Myometrial cell (primary cell): ENCODE data around the gene DENR. TPM values are rescaled to one million over a fixed set of nuclear protein-coding genes. Genes with fewer than 3 reads are reported as not detected.

ENCODE experiments used
- total RNA-seq: library from RNA; depleted of rRNA; stranded (reverse); fragments of >200 nt; gene quantifications from 2 replicates; pipeline ENCODE4 v1.2.3, GENCODE V29; 2015

Gene DENR, protein sequence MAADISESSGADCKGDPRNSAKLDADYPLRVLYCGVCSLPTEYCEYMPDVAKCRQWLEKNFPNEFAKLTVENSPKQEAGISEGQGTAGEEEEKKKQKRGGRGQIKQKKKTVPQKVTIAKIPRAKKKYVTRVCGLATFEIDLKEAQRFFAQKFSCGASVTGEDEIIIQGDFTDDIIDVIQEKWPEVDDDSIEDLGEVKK
- total RNA-seq, result 28.8 and 42.5 TPM in 2 replicates

DNA sequence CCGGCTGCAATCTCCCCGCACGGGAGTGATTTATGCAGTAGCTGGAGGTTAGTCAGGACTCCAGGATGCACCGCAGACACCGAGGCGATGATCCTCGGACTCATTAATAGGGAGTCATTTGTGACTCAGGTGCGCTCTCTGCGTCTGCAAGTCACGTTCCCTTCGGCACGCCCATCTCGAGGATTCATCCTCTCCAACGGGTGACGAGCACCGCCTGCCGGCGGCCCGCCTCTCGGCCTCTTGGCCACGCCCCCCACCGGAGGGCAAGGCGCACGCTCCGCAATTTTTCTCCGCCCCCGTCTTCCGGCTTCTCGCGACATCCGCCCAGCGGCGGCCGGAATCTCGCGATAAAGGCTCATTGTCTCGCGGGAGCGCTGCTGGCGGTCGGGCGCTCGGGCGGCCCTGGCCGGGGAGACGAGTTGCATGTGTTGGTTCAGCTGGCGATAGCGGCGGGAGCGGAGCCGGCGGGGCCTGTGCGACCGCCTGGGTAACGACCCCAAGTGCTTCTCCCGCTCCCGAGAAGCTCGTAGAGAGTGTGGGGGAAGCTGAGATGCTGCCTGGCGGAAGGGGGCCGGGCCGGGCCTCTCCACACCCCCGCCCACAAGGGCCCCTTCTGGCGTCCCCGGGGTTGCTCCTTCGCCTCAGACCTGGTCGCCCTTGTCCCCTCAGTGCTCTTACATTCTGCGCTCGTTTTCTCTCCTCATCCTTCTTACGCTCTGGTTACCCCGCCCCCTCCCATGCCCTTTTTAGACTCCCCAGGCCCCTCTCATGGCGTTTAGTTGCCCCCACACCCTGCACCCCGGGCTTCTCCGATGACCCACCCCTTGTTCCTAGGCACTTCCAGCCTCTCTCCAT, at the start of gene DENR:
TSS of gene DENR (plus strand) at position 361 of the 855 bp plus-strand sequence. CDS start 878 bp downstream, outside the sequence.

DNA sequence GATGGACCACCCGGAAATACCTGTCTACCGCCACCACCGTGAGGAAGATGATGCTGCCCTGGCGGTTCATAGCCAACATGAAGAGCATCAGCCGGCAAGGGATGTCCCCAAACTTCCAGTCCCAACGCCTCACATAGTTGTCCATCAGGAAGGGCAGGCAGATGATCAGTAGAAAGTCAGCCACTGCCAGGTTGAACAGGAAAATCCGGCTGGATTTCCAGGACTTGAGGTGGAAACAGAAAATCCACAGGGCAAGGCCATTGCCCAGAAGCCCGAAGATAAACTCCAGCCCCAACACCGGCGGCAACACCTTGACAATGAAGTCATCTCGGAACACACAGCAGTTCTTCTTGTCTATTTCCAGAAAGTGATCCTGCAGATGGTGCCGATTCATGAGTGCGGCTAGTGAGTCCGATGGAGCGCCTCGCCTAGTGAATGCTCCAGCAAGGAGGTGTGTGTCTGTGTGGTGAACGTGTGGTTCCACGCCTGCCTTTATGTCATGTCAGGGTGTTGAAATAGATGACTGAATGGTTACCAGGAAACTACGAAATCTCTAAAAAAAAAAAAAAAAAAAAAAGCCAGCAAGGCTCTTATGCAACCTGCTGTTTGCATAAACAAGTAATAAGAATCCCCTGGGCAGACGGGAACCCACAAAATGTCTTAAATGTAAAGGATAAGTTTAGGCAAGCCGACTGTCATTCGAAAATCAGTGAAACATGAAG, 49.6 kb upstream of the DENR start, which contains the start of gene HCAR2:
TSS of gene HCAR2 (minus strand) at position 468 of the 722 bp plus-strand sequence. CDS start at position 394, 74 bp downstream.

DNA sequence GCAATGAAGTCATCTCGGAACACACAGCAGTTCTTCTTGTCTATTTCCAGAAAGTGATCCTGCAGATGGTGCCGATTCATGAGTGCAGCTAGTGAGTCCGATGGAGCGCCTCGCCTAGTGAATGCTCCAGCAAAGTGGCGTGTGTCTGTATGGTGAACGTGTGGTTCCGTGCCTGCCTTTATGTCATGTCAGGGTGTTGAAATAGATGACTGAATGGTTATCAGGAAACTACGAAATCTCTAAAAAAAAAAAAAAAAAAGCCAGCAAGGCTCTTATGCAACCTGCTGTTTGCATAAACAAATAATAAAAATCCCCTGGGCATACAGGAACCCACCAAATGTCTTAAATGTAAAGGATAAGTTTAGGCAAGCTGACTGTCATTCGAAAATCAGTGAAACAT, 36.0 kb upstream of the DENR start, which contains the start of gene HCAR3:
TSS of gene HCAR3 (minus strand) at position 154 of the 400 bp plus-strand sequence. CDS start at position 80, 74 bp downstream.

DNA sequence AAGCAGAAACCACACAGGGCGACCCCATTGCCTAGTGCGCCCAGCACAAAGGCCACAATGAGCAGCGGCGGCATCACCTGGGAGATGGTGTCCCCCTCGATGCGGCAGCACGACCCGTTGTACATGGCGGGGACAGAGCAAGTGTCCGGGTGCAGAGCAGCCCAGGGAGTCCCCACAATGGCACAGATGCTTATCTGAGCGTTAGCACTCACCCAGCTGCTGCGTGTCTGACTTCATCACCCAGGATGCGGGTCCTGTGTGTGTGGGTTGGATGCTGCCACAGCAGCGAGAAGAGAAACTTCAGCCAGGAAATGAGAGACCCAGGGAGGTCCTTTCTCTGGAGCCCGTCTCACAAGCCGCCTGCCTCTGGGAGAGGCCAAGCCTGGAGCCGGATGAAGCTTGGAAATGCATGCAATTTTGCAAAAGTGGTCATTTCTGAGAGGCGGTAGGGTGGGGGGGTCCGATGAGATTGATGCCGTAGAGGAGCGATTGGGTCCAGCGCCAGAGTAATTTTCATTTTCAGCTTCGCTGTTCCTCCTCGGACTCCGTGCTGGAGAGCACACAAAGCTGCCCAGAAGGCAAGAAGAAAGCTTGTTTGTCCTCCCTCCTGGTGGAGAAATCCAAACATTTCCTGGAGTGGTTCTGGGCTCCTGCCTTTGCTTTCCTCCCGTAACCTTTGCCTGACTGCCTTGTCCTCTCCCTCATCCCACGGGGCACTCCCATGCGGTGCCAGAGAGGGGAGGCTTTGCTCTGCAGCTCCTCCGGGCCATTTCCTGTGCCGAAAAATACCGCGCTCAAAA, 22.2 kb upstream of the DENR start, which contains the start of gene HCAR1:
TSS of gene HCAR1 (minus strand) at position 630 of the 800 bp plus-strand sequence. CDS start at position 125, 505 bp downstream.

Other genes with a start within 250 kb of the DENR start
- 16.7 and 30.1 TPM in 2 replicates for gene RSRC2, start 225.9 kb upstream of the DENR start, total RNA-seq
- gene KNTC1, start 225.6 kb upstream of the DENR start, total RNA-seq, result 16.7 and 33.5 TPM in 2 replicates
- not detected in 2 replicates for gene HCAR2, start 49.5 kb upstream of the DENR start, total RNA-seq
- gene HCAR3, start 36.0 kb upstream of the DENR start, total RNA-seq, result not detected in 2 replicates
- gene HCAR1, start 22.0 kb upstream of the DENR start, total RNA-seq, result 3.2 and 3.4 TPM in 2 replicates
- gene CCDC62, start 21.7 kb downstream of the DENR start, total RNA-seq, result under 0.01 TPM in 1 of 2 replicates, not detected in the other
- 18.3 and 36.6 TPM in 2 replicates for gene HIP1R, start 82.6 kb downstream of the DENR start, total RNA-seq
- 13.5 and 23.0 TPM in 2 replicates for gene VPS37B, start 143.3 kb downstream of the DENR start, total RNA-seq
- 8.3 and 8.6 TPM in 2 replicates for gene ABCB9, start 213.6 kb downstream of the DENR start, total RNA-seq
- 33.0 and 34.9 TPM in 2 replicates for gene OGFOD2, start 222.4 kb downstream of the DENR start, total RNA-seq
- 280 and 297 TPM in 2 replicates for gene ARL6IP4, start 227.9 kb downstream of the DENR start, total RNA-seq